ENCODE results near the gene TMX1. TPM values are rescaled to one million over a fixed set of nuclear protein-coding genes. Genes with fewer than 3 reads are reported as not detected.

TMX1 gene
- total and polyA plus RNA-seq, 7 donors, result 6.6 to 16.1 (median 11.0) TPM

GRCh38 chr14:51276605-51277004 is 36.6 kb downstream of the TMX1 start:
- WGBS, 3 donors, result 100% methylated on average over 1 of the region's 1 CpG
- no peak for ATAC-seq
- Histone ChIP-seq H3K27me3 (ENCODE audit: insufficient read depth in 3 of 3, low read length in 2 of 3) (no peaks in the 10 kb centered on the region), H3K36me3 (ENCODE audit: insufficient read depth in 1 of 2, low read depth in 1 of 2) (peaks cover 0 to 5% of the 10 kb centered on the region in 2 donors), H3K9me3 (no peaks in the 10 kb centered on the region), H3K4me1 (no peaks in the 10 kb centered on the region), H3K4me3 (no peak overlapping the region), H3K27ac (no peak overlapping the region)
- intact Hi-C loops (cut with DNase I), result no loop called here
- no peak for TF ChIP-seq CTCF (IDR thresholded peaks at IDR 0.05)
- DNase-seq, result no peak

- intact Hi-C loops (cut with DNase I), result no loop called here
- no peaks in the 10 kb centered on the region for H3K27me3 ChIP-seq (ENCODE audit: insufficient read depth in 3 of 3, low read length in 2 of 3)
- ATAC-seq, result no peak
- no peak for DNase-seq
- peaks cover 0 to 5% of the 10 kb centered on the region in 2 donors for H3K36me3 ChIP-seq (ENCODE audit: insufficient read depth in 1 of 2, low read depth in 1 of 2)
- H3K4me3 ChIP-seq, result no peak overlapping the region
- H3K4me1 ChIP-seq, result no peaks in the 10 kb centered on the region
- no peak overlapping the region for H3K27ac ChIP-seq
- no peak for TF ChIP-seq CTCF (IDR thresholded peaks at IDR 0.05)
- WGBS, 3 donors, result 69 to 73% (median 72%) methylated on average over 4 of the region's 4 CpGs
- H3K9me3 ChIP-seq, result no peaks in the 10 kb centered on the region
Observed at GRCh38 chr14:51277753-51278415, 37.8 kb downstream of the TMX1 start.

GRCh38 chr14:51282517-51282916 is 42.5 kb downstream of the TMX1 start:
- H3K4me3 ChIP-seq, result no peak overlapping the region
- no peak for TF ChIP-seq CTCF (IDR thresholded peaks at IDR 0.05)
- no peak for DNase-seq
- H3K27ac ChIP-seq, result no peak overlapping the region
- intact Hi-C loops (cut with DNase I), result loop anchor here (2.0 to 5.0 kb wide), 2 partner anchors 370 to 496 kb away; partner anchors contain the start of gene FRMD6 (in 2 of the 2)
- H3K9me3 ChIP-seq, result no peaks in the 10 kb centered on the region
- peaks cover 0 to 5% of the 10 kb centered on the region in 2 donors for H3K36me3 ChIP-seq (ENCODE audit: insufficient read depth in 1 of 2, low read depth in 1 of 2)
- no peaks in the 10 kb centered on the region for H3K27me3 ChIP-seq (ENCODE audit: insufficient read depth in 3 of 3, low read length in 2 of 3)
- no peaks in the 10 kb centered on the region for H3K4me1 ChIP-seq
- no peak for ATAC-seq
- 54 to 92% (median 92%) methylated on average over 2 of the region's 2 CpGs for WGBS, 3 donors

- DNase-seq (no peak), ATAC-seq (peak; percentile 71 to 89 (median 78))
- peak; percentile 81 for TF ChIP-seq CTCF (IDR thresholded peaks at IDR 0.05)
- Histone ChIP-seq H3K4me1 (no peaks in the 10 kb centered on the region), H3K36me3 (ENCODE audit: insufficient read depth in 1 of 2, low read depth in 1 of 2) (peaks cover 0 to 5% of the 10 kb centered on the region in 2 donors), H3K9me3 (no peaks in the 10 kb centered on the region), H3K27ac (no peak overlapping the region), H3K4me3 (no peak overlapping the region), H3K27me3 (ENCODE audit: insufficient read depth in 3 of 3, low read length in 2 of 3) (no peaks in the 10 kb centered on the region)
- 60 to 63% (median 60%) methylated on average over 8 of the region's 8 CpGs for WGBS, 3 donors
- intact Hi-C loops (cut with DNase I), result loop anchor here (1.0 to 5.0 kb wide), 3 partner anchors 369 to 497 kb away; partner anchors contain the start of gene FRMD6 (in 2 of the 2)
Observed at GRCh38 chr14:51283402-51284085, 43.5 kb downstream of the TMX1 start.

All from psoas muscle (tissue), 8 donors.